Stomach smooth muscle (tissue), 2 donors: ENCODE data around the gene ADAM29.
"Not testable (repeated sequence)": the region's sequence is repeated elsewhere in the genome, so short reads cannot be mapped to it uniquely, and the experiment has no call there.

Experiments
- H3K27ac ChIP-seq: one replicate; pipeline ENCODE4 v1.7.0; 2013; ENCODE audit warnings: mild to moderate bottlenecking, low read length, inconsistent platforms
- H3K27me3 ChIP-seq, 2 donors: one replicate each; pipeline ENCODE4 v1.7.0; 2013; ENCODE audit warnings: low read length in 2 of 2; ENCODE audit not compliant: insufficient read depth in 2 of 2, control insufficient read depth in 1 of 2
- H3K36me3 ChIP-seq, 2 donors: one replicate each; pipeline ENCODE4 v1.7.0; 2013; ENCODE audit warnings: low read length in 2 of 2; ENCODE audit not compliant: control insufficient read depth in 2 of 2, insufficient read depth in 2 of 2
- H3K4me1 ChIP-seq: one replicate; pipeline ENCODE4 v1.7.0; 2013; ENCODE audit warnings: low read length; ENCODE audit not compliant: control insufficient read depth, insufficient read depth
- H3K4me3 ChIP-seq, 2 donors: one replicate each; pipeline ENCODE4 v1.7.0; 2013; ENCODE audit warnings: low read length in 2 of 2
- H3K9ac ChIP-seq, 2 donors: one replicate each; pipeline ENCODE4 v1.7.0; 2013; ENCODE audit warnings: low read length in 2 of 2, mild to moderate bottlenecking in 1 of 2
- H3K9me3 ChIP-seq, 2 donors: one replicate each; pipeline ENCODE4 v1.7.0; 2013; ENCODE audit warnings: low read length in 2 of 2; ENCODE audit not compliant: control insufficient read depth in 2 of 2
- donor health status: healthy.
- donor health status: Pancreatic carcinoma.

The ADAM29 gene

GRCh38 chr4:174918058-174918457, at the start of gene ADAM29:
ADAM29 (plus strand) TSS chr4:174918358; CDS start chr4:174975526, 57,168 bp downstream.
- Histone ChIP-seq H3K4me1 (no peaks in the 10 kb centered on the region), H3K9ac (no peak within 1 kb of the TSS), H3K27me3 (no peaks in the 10 kb centered on the region), H3K27ac (no peak within 1 kb of the TSS), H3K36me3 (no peaks in the 10 kb centered on the region), H3K4me3 (no peak within 1 kb of the TSS), H3K9me3 (no peaks in the 10 kb centered on the region)

DNA sequence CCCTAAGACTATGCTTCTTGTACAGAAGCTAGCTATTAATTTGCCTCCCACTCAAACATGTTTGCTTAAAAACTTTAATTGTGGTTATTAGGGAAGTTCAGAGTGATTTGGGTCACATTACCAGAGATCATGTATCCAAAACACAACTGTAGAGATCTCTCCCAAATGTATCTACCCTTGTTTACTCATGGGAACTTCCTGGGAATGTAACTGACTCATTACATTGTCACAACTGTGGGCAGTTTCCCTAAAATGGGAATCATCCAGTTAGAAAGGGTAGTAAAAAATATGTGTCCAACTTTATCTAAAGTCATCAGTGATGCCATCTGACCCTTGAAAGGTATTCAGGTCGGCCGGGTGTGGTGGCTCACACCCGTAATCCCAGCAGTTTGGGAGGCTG, 48.8 kb upstream of the ADAM29 start:
- Histone ChIP-seq H3K27ac (no peak overlapping the region), H3K4me1 (no peaks in the 10 kb centered on the region), H3K36me3 (no peaks in the 10 kb centered on the region), H3K27me3 (no peaks in the 10 kb centered on the region), H3K4me3 (no peak overlapping the region), H3K9ac (no peak overlapping the region), H3K9me3 (peaks cover 0 to 3% of the 10 kb centered on the region in 2 donors)

GRCh38 chr4:174870311-174870710, 47.8 kb upstream of the ADAM29 start:
- Histone ChIP-seq H3K27me3 (no peaks in the 10 kb centered on the region), H3K4me1 (no peaks in the 10 kb centered on the region), H3K36me3 (no peaks in the 10 kb centered on the region), H3K4me3 (no peak overlapping the region), H3K27ac (no peak overlapping the region), H3K9ac (no peak overlapping the region), H3K9me3 (peaks cover 0 to 3% of the 10 kb centered on the region in 2 donors)

DNA sequence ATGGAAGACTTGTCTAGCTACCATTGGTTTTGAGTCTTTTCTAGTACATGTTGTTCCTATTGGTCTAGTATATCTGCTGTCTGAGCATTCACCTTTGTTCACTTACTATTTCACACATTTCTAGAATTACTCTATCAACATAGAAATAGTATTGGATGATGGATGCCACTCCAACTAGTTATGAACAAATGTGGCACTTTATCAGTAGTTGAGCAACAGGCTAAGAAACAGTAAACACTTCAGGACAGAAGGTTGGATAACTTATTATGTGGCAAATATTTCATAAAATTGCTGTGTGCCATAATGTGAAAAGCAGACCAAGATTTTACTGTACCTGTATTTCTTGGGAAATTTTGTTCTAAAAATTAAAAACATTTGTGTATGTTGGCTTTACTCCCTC, 46.8 kb upstream of the ADAM29 start:
- H3K4me3 ChIP-seq, result no peak overlapping the region
- H3K27ac ChIP-seq, result no peak overlapping the region
- H3K9me3 ChIP-seq, result peaks cover 0 to 3% of the 10 kb centered on the region in 2 donors
- no peaks in the 10 kb centered on the region for H3K27me3 ChIP-seq
- no peaks in the 10 kb centered on the region for H3K36me3 ChIP-seq
- H3K4me1 ChIP-seq, result no peaks in the 10 kb centered on the region
- no peak overlapping the region for H3K9ac ChIP-seq

- H3K27ac ChIP-seq, H3K27me3 ChIP-seq, H3K9me3 ChIP-seq, H3K4me3 ChIP-seq, H3K4me1 ChIP-seq, H3K36me3 ChIP-seq, H3K9ac ChIP-seq: not testable (repeated sequence)
Observed at GRCh38 chr4:174873146-174873545, 45.0 kb upstream of the ADAM29 start.

- H3K36me3 ChIP-seq, result no peaks in the 10 kb centered on the region
- no peak overlapping the region for H3K9ac ChIP-seq
- H3K27me3 ChIP-seq, result no peaks in the 10 kb centered on the region
- H3K4me3 ChIP-seq, result no peak overlapping the region
- no peaks in the 10 kb centered on the region for H3K9me3 ChIP-seq
- H3K27ac ChIP-seq, result no peak overlapping the region
- no peaks in the 10 kb centered on the region for H3K4me1 ChIP-seq
Observed at GRCh38 chr4:174873931-174874330, 44.2 kb upstream of the ADAM29 start.

DNA sequence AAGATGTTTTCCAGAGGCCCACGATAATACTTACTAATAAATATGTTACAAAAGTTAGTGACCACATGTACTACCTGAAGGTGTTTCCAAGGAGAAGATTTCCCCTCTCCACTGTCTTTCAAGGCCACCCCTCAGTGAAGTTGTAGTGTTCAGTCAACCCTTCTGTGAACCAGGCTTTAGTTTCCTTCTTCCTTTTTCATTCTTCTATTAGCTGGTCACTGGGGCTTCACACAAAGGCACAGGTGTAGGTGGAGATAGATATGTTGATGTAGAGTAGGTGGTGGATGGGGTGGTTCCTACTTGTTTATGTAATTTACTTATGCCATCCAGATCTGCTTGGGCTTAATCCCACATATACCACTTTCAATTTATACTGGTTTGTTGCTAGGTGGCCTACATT, 43.3 kb upstream of the ADAM29 start:
- H3K4me1 ChIP-seq, result no peaks in the 10 kb centered on the region
- no peak overlapping the region for H3K27ac ChIP-seq
- H3K4me3 ChIP-seq, result no peak overlapping the region
- no peaks in the 10 kb centered on the region for H3K36me3 ChIP-seq
- no peaks in the 10 kb centered on the region for H3K9me3 ChIP-seq
- H3K27me3 ChIP-seq, result no peaks in the 10 kb centered on the region
- no peak overlapping the region for H3K9ac ChIP-seq

DNA sequence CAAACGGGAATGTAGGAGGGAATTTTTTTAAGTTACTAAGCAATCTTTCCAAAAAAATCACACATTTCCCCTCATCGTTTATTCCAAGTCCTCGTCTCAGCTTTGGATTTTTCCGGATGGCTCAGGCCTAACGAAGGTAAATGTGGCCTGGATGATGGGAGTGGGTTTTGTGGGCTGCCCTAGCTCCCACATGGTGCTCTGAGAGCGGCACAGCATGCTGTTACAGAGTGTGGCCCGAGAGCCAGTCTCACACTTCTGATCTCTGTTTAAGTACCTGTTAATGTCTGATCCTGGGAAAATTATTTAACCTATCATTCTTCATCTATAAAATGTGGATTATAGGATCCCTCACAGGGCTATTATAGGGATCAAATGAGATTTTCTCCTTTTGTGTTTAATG, 38.2 kb upstream of the ADAM29 start:
- Histone ChIP-seq H3K9me3 (no peaks in the 10 kb centered on the region), H3K27me3 (no peaks in the 10 kb centered on the region), H3K27ac (no peak overlapping the region), H3K9ac (no peak overlapping the region), H3K36me3 (no peaks in the 10 kb centered on the region), H3K4me3 (no peak overlapping the region), H3K4me1 (no peaks in the 10 kb centered on the region)

GRCh38 chr4:174882317-174882992, 35.7 kb upstream of the ADAM29 start:
- Histone ChIP-seq H3K4me1 (no peaks in the 10 kb centered on the region), H3K36me3 (no peaks in the 10 kb centered on the region), H3K27ac (no peak overlapping the region), H3K9ac (no peak overlapping the region), H3K9me3 (no peaks in the 10 kb centered on the region), H3K27me3 (no peaks in the 10 kb centered on the region), H3K4me3 (no peak overlapping the region)

DNA sequence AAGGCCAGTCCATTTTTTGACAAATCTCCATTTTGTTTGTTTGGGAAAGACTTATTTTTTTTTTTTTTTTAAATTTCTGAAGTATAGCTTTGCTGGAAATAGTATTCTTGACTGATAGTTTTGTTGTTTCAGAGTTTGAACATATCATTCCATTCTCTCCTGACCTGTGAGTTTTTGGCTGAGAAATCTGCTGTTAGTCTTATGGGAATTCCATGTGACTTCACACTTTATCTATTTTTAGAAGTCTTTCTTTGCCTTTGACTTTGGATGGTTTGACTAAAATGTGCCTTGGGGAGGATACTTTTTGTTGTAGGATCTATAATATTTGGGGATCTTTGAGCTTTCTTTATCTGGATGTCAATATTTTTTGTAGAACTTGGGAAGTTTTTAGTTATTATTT, 10.7 kb upstream of the ADAM29 start:
- H3K27ac ChIP-seq, result no peak overlapping the region
- H3K4me1 ChIP-seq, result no peaks in the 10 kb centered on the region
- no peaks in the 10 kb centered on the region for H3K27me3 ChIP-seq
- peaks cover 0 to 8% of the 10 kb centered on the region in 2 donors for H3K9me3 ChIP-seq
- H3K9ac ChIP-seq, result no peak overlapping the region
- H3K4me3 ChIP-seq, result no peak overlapping the region
- no peaks in the 10 kb centered on the region for H3K36me3 ChIP-seq

DNA sequence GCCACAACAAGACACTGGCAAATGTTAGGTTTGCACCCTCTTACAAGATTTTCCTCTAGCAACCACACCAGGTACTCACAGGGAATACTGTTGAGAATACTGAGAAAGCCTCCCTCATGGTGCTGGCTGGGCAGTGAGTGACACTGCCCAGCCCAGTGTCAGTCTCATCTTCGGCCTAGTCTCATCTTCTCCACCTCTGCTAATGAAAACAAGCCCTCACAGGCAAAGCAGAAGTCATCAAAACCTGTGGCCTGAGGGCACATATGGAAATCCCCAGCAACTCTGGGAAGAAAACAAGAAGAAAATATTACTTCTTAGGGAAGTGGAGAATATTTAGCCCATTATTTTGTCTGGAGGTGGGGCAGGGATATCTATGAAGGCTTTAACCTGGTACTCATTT, 7.9 kb upstream of the ADAM29 start:
- no peaks in the 10 kb centered on the region for H3K4me1 ChIP-seq
- no peaks in the 10 kb centered on the region for H3K36me3 ChIP-seq
- H3K27me3 ChIP-seq, result no peaks in the 10 kb centered on the region
- H3K27ac ChIP-seq, result no peak overlapping the region
- H3K4me3 ChIP-seq, result no peak overlapping the region
- H3K9me3 ChIP-seq, result peaks cover 0 to 6% of the 10 kb centered on the region in 2 donors
- H3K9ac ChIP-seq, result no peak overlapping the region
